H9 (cell line): Measurements from ENCODE around the gene MYMK. TPM values are rescaled to one million over a fixed set of nuclear protein-coding genes. Genes with fewer than 3 reads are reported as not detected.

ENCODE experiments used
- DNase-seq: peaks from one replicate; pipeline ENCODE4 v3.0.0-alpha.2; 2017
- H2AFZ ChIP-seq: one replicate; pipeline ENCODE4 v1.6.1; 2013; ENCODE audit warnings: mild to moderate bottlenecking, low read length, control low read depth, moderate library complexity
- H2AK5ac ChIP-seq: 2 replicates; pipeline ENCODE4 v1.6.1; 2013; ENCODE audit warnings: low read length, control low read depth, mixed read lengths; ENCODE audit not compliant: insufficient read length
- H2BK120ac ChIP-seq: one replicate; pipeline ENCODE4 v1.6.1; 2013; ENCODE audit warnings: low read depth, mild to moderate bottlenecking, low read length, control low read depth, inconsistent platforms; ENCODE audit not compliant: poor library complexity, severe bottlenecking
- H2BK12ac ChIP-seq: 2 replicates; pipeline ENCODE4 v1.6.1; 2013; ENCODE audit warnings: low read length, control low read depth, mixed read lengths, low read depth; ENCODE audit not compliant: insufficient read length
- H2BK15ac ChIP-seq: 2 replicates; pipeline ENCODE4 v1.6.1; 2013; ENCODE audit warnings: low read depth, low read length, control low read depth
- H2BK20ac ChIP-seq: one replicate; pipeline ENCODE4 v1.6.1; 2013; ENCODE audit warnings: low read depth, mild to moderate bottlenecking, low read length, control low read depth, inconsistent platforms; ENCODE audit not compliant: poor library complexity, severe bottlenecking
- H2BK5ac ChIP-seq: 2 replicates; pipeline ENCODE4 v1.6.1; 2013; ENCODE audit warnings: low read length, control low read depth, mixed read lengths; ENCODE audit not compliant: insufficient read length
- H3K14ac ChIP-seq: 2 replicates; pipeline ENCODE4 v1.6.1; 2013; ENCODE audit warnings: low read length, control low read depth; ENCODE audit not compliant: insufficient read depth
- H3K18ac ChIP-seq: 2 replicates; pipeline ENCODE4 v1.6.1; 2013; ENCODE audit warnings: low read depth, mild to moderate bottlenecking, mixed read lengths, low read length, control low read depth; ENCODE audit not compliant: insufficient read length
- H3K23ac ChIP-seq: 2 replicates; pipeline ENCODE4 v1.6.1; 2013; ENCODE audit warnings: low read length, control low read depth, mixed read lengths, low read depth; ENCODE audit not compliant: insufficient read length
- H3K23me2 ChIP-seq: 2 replicates; pipeline ENCODE4 v1.6.1; 2013; ENCODE audit warnings: low read depth, mild to moderate bottlenecking, mixed read lengths, low read length, control low read depth; ENCODE audit not compliant: insufficient read length, poor library complexity, severe bottlenecking
- H3K27ac ChIP-seq: 2 replicates; pipeline ENCODE4 v1.5.1; 2013; ENCODE audit warnings: low read length, control low read depth, mixed read lengths, low read depth; ENCODE audit not compliant: insufficient read length
- H3K27me3 ChIP-seq: 2 replicates; pipeline ENCODE4 v1.6.1; 2013; ENCODE audit warnings: low read length, control low read depth, inconsistent platforms; ENCODE audit not compliant: insufficient read depth
- H3K4ac ChIP-seq: 2 replicates; pipeline ENCODE4 v1.6.1; 2013; ENCODE audit warnings: low read depth, mild to moderate bottlenecking, control low read depth, inconsistent platforms, low read length, moderate library complexity
- H3K4me1 ChIP-seq: 2 replicates; pipeline ENCODE4 v1.6.1; 2013; ENCODE audit warnings: low read length, control low read depth, inconsistent platforms; ENCODE audit not compliant: insufficient read depth
- H3K4me2 ChIP-seq: 2 replicates; pipeline ENCODE4 v1.6.1; 2013; ENCODE audit warnings: low read length, control low read depth, mixed read lengths; ENCODE audit not compliant: insufficient read length, insufficient read depth
- H3K56ac ChIP-seq: 2 replicates; pipeline ENCODE4 v1.6.1; 2013; ENCODE audit warnings: low read depth, mild to moderate bottlenecking, mixed read lengths, low read length, control low read depth; ENCODE audit not compliant: insufficient read length
- H3K79me1 ChIP-seq: 2 replicates; pipeline ENCODE4 v1.6.1; 2013; ENCODE audit warnings: low read depth, mild to moderate bottlenecking, moderate library complexity, low read length, control low read depth, inconsistent platforms; ENCODE audit not compliant: insufficient read depth, poor library complexity, severe bottlenecking
- H3K79me2 ChIP-seq: 2 replicates; pipeline ENCODE4 v1.6.1; 2013; ENCODE audit warnings: low read length, control low read depth, inconsistent platforms; ENCODE audit not compliant: insufficient read depth
- H3K9ac ChIP-seq: 2 replicates; pipeline ENCODE4 v1.6.1; 2013; ENCODE audit warnings: low read length, control low read depth, mixed read lengths; ENCODE audit not compliant: insufficient read length; ENCODE audit errors: extremely low read depth
- H3K9me3 ChIP-seq: one replicate; pipeline ENCODE4 v1.6.1; 2013; ENCODE audit warnings: low read depth, low read length, inconsistent platforms; ENCODE audit not compliant: control insufficient read depth
- H3T11ph ChIP-seq: one replicate; pipeline ENCODE4 v1.6.1; 2013; ENCODE audit warnings: mild to moderate bottlenecking, low read length, control low read depth, inconsistent platforms
- H4K20me1 ChIP-seq: one replicate; pipeline ENCODE4 v1.6.1; 2013; ENCODE audit not compliant: control insufficient read depth, insufficient read length, insufficient read depth
- H4K5ac ChIP-seq: 2 replicates; pipeline ENCODE4 v1.6.1; 2013; ENCODE audit warnings: low read depth, mild to moderate bottlenecking, mixed read lengths, low read length, control low read depth; ENCODE audit not compliant: insufficient read length
- H4K8ac ChIP-seq: replicated peaks from 2 replicates; pipeline ENCODE4 v1.6.1; 2013; ENCODE audit warnings: low read length, control low read depth, mixed read lengths, low read depth; ENCODE audit not compliant: insufficient read length
- H4K91ac ChIP-seq: 2 replicates; pipeline ENCODE4 v1.6.1; 2013; ENCODE audit warnings: low read depth, mild to moderate bottlenecking, moderate library complexity, mixed read lengths, low read length, control low read depth; ENCODE audit not compliant: insufficient read length
- H3K27ac Mint-ChIP-seq, 3 experiments: 2 replicates in 2 of 3; 3 replicates in 1 of 3; pipeline ENCODE4 v1.8.0; 2020 to 2021; ENCODE audit warnings: mixed read lengths in 3 of 3, mild to moderate bottlenecking in 1 of 3, moderate library complexity in 1 of 3
- H3K27me3 Mint-ChIP-seq: 2 replicates; pipeline ENCODE4 v1.8.0; 2021; ENCODE audit warnings: low read depth, mild to moderate bottlenecking, moderate library complexity, mixed read lengths
- H3K36me3 Mint-ChIP-seq, 3 experiments: 2 replicates in 2 of 3; 3 replicates in 1 of 3; pipeline ENCODE4 v1.8.0; 2020 to 2021; ENCODE audit warnings: low read depth in 3 of 3, mixed read lengths in 3 of 3; ENCODE audit not compliant: insufficient read depth in 1 of 3
- H3K4me1 Mint-ChIP-seq, 2 experiments: 2 replicates each; pipeline ENCODE4 v1.8.0; 2020; ENCODE audit warnings: mixed read lengths in 2 of 2
- H3K4me3 Mint-ChIP-seq, 2 experiments: 2 replicates in 1 of 2; 3 replicates in 1 of 2; pipeline ENCODE4 v1.8.0; 2020 to 2021; ENCODE audit warnings: mild to moderate bottlenecking in 2 of 2, mixed read lengths in 2 of 2, moderate library complexity in 1 of 2
- H3K9me3 Mint-ChIP-seq, 2 experiments: 2 replicates in 1 of 2; 3 replicates in 1 of 2; pipeline ENCODE4 v1.8.0; 2020; ENCODE audit warnings: mild to moderate bottlenecking in 2 of 2, mixed read lengths in 2 of 2, moderate library complexity in 1 of 2
- CTCF ChIP-seq: fragments of 200-600 bp; sonication (generic); conservative IDR thresholded peaks from 3 replicates; pipeline ENCODE4 v1.8.0; 2021; ENCODE audit warnings: antibody characterized with exemption, mild to moderate bottlenecking
- WGBS: extraction: QIAGEN DNeasy Blood & Tissue Kit; methylation state at CpG from one replicate; pipeline ENCODE4 v1.1.7; 2013; ENCODE audit warnings: missing lambda C conversion rate, low lambda C conversion rate, mixed read lengths; ENCODE audit not compliant: insufficient read length; ENCODE audit errors: extremely low coverage; 5-methylcytosine and 5-hydroxymethylcytosine counted together
- total RNA-seq: library from RNA; stranded (reverse); gene quantifications from 2 replicates; pipeline ENCODE4 v1.2.1, GENCODE V29; 2021

The MYMK gene
- total RNA-seq, 1 experiment from 2014 or later: not detected

GRCh38 chr9:133553123-133553522 lies 28.4 kb upstream of the MYMK start:
- no peak overlapping the region for H3K18ac ChIP-seq
- Mint-ChIP-seq H3K27me3 (peaks cover 3% of the 10 kb centered on the region), H3K27ac (no peak overlapping the region), H3K9me3 (no peaks in the 10 kb centered on the region; a peak in 1 of 5 replicates), H3K4me3 (peak overlapping the region in 1 of 2 experiments; percentile 1; a peak in 1 of 5 replicates), H3K4me1 (peaks cover 14 to 16% of the 10 kb centered on the region in 2 experiments), H3K36me3 (no peaks in the 10 kb centered on the region)
- no peak overlapping the region for H2AK5ac ChIP-seq
- no peak overlapping the region for H3K27ac ChIP-seq
- H3K9me3 ChIP-seq: no peaks in the 10 kb centered on the region
- H3K79me2 ChIP-seq: no peaks in the 10 kb centered on the region
- no peak overlapping the region for H2BK120ac ChIP-seq
- no peak overlapping the region for H3T11ph ChIP-seq
- no peak overlapping the region for H3K14ac ChIP-seq
- H3K27me3 ChIP-seq: no peaks in the 10 kb centered on the region
- WGBS: no CpG with 5 or more reads among the region's 10 CpGs
- H3K4me1 ChIP-seq: no peaks in the 10 kb centered on the region
- H3K56ac ChIP-seq: no peak overlapping the region
- H2BK12ac ChIP-seq: no peak overlapping the region
- H4K8ac ChIP-seq: no peak overlapping the region
- H2AFZ ChIP-seq: no peak overlapping the region
- DNase-seq: no peak
- no peak overlapping the region for H4K5ac ChIP-seq
- no peak overlapping the region for H3K9ac ChIP-seq
- H3K23ac ChIP-seq: no peak overlapping the region
- no peaks in the 10 kb centered on the region for H3K79me1 ChIP-seq
- no peak overlapping the region for H2BK5ac ChIP-seq
- H3K4me2 ChIP-seq: no peak overlapping the region
- no peak overlapping the region for H3K4ac ChIP-seq
- TF ChIP-seq CTCF: no peak
- no peaks in the 10 kb centered on the region for H4K20me1 ChIP-seq
- no peak overlapping the region for H4K91ac ChIP-seq
- H2BK15ac ChIP-seq: no peak overlapping the region
- H3K23me2 ChIP-seq: no peaks in the 10 kb centered on the region
- no peak overlapping the region for H2BK20ac ChIP-seq
